ENCODE results near the gene PIP4K2B.
A peak's percentile ranks its signal among the peaks of the same experiment; 100 is the strongest.

The PIP4K2B gene

DNA sequence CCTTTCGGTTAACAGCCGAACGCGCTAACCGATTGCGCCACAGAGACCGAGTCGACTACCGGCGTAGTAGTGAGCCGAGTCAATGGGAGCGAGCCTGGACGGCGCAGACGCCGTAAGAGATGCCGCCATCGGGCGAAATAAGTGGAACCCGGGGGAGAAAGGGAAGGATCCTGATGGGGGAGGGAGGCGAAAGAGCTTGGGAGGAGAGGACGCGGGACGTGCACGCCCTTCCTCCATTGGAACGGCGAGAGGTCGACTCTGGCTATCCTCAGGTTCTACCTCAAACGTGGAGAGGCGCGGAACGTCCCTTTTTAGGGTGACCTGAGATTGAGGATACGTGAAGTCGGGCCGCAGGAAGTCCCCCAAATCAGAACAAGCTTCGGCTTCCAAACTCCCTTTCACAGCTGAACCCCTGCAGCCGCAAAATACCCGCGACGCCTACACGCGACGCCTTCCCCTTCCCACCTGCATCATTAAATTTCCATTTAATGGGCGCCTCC, 47.5 kb downstream of the PIP4K2B start:
- in situ Hi-C loops (cut with HindIII; ENCODE audit: low pct_ligation_motif_present, low sequenced_read_pairs): no loop called here
- H3K4me3 ChIP-seq (ENCODE audit: low read depth, low read length): peak overlapping the region; percentile 99
- peaks cover 20% of the 10 kb centered on the region for H3K36me3 ChIP-seq (replicated peaks)
- peak overlapping the region; percentile 77 for H3K27ac ChIP-seq
- no peaks in the 10 kb centered on the region for H3K27me3 ChIP-seq (replicated peaks)
- TF ChIP-seq, protein P1, sequence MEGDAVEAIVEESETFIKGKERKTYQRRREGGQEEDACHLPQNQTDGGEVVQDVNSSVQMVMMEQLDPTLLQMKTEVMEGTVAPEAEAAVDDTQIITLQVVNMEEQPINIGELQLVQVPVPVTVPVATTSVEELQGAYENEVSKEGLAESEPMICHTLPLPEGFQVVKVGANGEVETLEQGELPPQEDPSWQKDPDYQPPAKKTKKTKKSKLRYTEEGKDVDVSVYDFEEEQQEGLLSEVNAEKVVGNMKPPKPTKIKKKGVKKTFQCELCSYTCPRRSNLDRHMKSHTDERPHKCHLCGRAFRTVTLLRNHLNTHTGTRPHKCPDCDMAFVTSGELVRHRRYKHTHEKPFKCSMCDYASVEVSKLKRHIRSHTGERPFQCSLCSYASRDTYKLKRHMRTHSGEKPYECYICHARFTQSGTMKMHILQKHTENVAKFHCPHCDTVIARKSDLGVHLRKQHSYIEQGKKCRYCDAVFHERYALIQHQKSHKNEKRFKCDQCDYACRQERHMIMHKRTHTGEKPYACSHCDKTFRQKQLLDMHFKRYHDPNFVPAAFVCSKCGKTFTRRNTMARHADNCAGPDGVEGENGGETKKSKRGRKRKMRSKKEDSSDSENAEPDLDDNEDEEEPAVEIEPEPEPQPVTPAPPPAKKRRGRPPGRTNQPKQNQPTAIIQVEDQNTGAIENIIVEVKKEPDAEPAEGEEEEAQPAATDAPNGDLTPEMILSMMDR (IDR thresholded peaks at IDR 0.05; ENCODE audit: low read depth, low read length, missing control alignments): no peak
- peak; percentile 73 for DNase-seq

DNA sequence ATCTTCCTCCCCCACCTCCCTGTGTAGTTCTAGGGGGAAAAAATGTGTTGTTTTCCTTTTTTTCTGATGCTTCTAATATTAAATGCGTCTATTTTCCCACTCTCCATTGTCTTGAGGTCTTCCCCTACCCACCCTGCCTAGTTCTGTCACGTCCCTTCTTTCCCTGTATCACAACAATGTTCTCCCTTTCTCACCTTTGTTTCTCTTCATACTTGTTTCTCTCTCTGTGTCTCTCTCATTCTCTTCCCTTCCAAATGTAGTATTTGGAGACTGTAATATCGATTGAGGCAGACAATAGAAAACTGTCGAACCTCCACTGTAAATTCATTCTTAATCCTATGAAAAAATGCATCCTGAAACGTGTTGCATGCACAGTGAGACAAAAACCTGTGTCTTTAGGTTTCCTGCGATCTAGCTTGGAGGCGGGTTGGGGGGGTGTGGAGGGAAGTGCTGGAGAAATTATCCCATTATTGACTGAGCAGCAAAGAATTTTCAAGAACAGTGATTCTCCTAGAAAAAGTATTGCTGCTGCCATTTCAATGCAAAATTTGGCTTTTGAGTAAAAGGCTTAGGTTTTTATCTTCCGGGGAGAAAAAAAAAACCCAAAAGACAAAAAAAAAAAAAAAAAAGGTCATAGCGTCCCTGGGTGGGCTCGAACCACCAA, 48.1 kb downstream of the PIP4K2B start:
- Histone ChIP-seq H3K27ac (no peak overlapping the region), H3K27me3 (replicated peaks) (no peaks in the 10 kb centered on the region), H3K36me3 (replicated peaks) (peaks cover 17% of the 10 kb centered on the region), H3K4me3 (ENCODE audit: low read depth, low read length) (peak overlapping the region; percentile 99)
- TF ChIP-seq, protein P1 (IDR thresholded peaks at IDR 0.05; ENCODE audit: low read depth, low read length, missing control alignments): no peak
- DNase-seq: no peak
- in situ Hi-C loops (cut with HindIII; ENCODE audit: low pct_ligation_motif_present, low sequenced_read_pairs): no loop called here

DNA sequence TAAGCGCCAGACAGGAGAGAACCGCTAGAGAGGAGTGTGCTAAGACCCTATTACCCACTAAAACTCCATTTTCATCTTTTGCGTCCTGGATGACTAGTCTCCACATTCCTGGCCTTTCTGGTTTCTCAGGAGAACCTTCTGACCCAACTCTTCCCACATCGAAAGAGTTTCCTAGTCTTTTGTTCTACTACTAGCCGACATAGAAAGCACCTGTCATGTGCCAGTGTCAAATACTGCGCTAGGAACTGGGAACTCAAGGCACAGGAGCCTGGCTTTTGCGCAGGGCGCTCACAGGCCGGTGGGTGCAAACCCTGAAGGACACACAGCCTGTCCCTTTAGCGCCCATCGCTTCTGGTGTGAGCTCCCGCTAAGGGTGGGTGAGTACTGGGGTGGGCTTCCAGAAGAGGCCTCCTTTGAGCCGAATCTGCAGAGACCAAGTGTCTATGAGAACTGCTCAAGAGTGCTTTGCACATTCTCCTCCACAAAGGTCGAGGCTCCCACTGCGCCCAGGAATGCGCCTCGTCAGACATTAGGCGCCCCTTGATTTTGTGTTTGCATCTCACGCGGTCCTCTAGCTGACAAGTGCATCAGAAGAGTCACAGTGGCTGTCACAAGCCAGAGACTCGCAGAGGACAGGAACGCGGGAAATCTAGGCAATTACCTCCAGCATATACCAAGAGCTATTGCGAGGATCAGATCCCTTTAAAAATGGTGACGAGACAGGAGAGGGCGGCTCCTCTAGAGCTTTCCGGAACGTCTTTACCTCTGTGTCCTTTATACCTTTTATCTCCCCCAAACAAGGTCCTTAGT, 48.8 kb downstream of the PIP4K2B start:
- Histone ChIP-seq H3K36me3 (replicated peaks) (peaks cover 10% of the 10 kb centered on the region), H3K27ac (no peak overlapping the region), H3K4me3 (ENCODE audit: low read depth, low read length) (peak overlapping the region; percentile 99), H3K27me3 (replicated peaks) (no peaks in the 10 kb centered on the region)
- in situ Hi-C loops (cut with HindIII; ENCODE audit: low pct_ligation_motif_present, low sequenced_read_pairs): no loop called here
- TF ChIP-seq, protein P1 (IDR thresholded peaks at IDR 0.05; ENCODE audit: low read depth, low read length, missing control alignments): no peak
- no peak for DNase-seq

DNA sequence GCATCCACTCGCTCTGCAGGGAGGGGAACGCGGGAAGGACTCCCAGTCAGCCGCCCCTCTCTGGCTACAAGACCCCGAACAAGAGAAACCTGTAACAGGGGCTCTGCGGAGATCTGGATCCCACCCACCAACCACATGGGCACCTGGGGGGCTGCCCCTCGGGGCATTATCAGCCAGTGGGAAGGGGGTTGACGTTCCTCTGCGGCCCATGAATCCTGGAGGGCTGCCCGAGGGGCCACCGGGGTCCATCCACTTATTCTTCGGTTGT, 49.4 kb downstream of the PIP4K2B start:
- Histone ChIP-seq H3K27me3 (replicated peaks) (no peaks in the 10 kb centered on the region), H3K36me3 (replicated peaks) (peaks cover 10% of the 10 kb centered on the region), H3K27ac (no peak overlapping the region), H3K4me3 (ENCODE audit: low read depth, low read length) (peak overlapping the region; percentile 99)
- no peak for DNase-seq
- in situ Hi-C loops (cut with HindIII; ENCODE audit: low pct_ligation_motif_present, low sequenced_read_pairs): no loop called here
- TF ChIP-seq, protein P1 (IDR thresholded peaks at IDR 0.05; ENCODE audit: low read depth, low read length, missing control alignments): no peak

DNA sequence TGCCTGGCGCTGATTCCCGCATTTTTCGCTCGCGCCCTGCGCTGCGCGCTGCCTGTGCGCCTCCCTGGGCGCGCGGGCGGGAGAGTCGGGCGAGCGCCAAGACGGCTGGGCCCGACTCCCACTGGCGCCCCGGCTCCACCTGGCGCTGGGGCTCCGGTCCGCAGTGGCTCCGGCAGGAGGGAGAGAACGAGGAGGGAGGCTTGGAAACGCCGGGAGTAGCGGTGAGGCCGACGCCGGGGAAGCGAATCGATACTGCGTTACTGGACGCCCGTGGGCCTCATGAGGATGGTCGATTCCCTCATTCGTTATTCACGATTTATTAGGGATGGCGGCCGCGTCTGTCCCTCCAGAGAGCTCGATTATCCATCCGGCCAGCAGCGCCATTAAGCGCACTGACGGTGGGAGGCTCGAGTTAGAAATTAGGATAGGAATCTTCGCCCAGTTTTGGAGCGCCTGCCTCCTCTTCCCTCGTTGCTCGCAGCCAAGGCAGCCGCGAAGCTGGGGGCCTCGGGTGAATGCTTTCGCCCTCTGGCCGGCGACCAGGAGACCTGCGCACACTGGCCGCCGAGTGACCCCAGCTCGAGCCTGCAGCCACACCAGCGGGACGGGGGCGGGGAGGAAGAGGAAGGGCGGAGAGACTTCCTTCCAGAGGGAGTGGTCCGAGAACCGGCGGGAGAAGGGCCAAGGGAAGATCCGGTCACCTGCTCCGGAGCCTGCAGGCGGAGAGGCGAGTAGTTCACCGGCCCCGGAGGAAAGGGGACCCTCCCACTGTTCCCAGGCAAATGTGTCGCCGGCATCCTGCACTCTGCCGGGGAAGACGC, 49.9 kb downstream of the PIP4K2B start:
- H3K36me3 ChIP-seq (replicated peaks): peaks cover 8% of the 10 kb centered on the region
- TF ChIP-seq, protein P1 (IDR thresholded peaks at IDR 0.05; ENCODE audit: low read depth, low read length, missing control alignments): no peak
- H3K4me3 ChIP-seq (ENCODE audit: low read depth, low read length): peak overlapping the region; percentile 99
- no peak for DNase-seq
- in situ Hi-C loops (cut with HindIII; ENCODE audit: low pct_ligation_motif_present, low sequenced_read_pairs): no loop called here
- no peaks in the 10 kb centered on the region for H3K27me3 ChIP-seq (replicated peaks)
- H3K27ac ChIP-seq: no peak overlapping the region

All from brain microvascular endothelial cell (primary cell).